HG03045 (cell line): Measurements from ENCODE around the gene MXD1.
"Not testable (repeated sequence)": the region's sequence is repeated elsewhere in the genome, so short reads cannot be mapped to it uniquely, and the experiment has no call there.

ENCODE experiments used
- ATAC-seq: cut with Tn5 transposase; IDR thresholded peaks from one replicate; pipeline ENCODE4 v1.9.1; 2021; ENCODE audit warnings: mild to moderate bottlenecking, moderate library complexity; ENCODE audit not compliant: unreplicated experiment

MXD1 gene

GRCh38 chr2:69914950-69915945, at the start of gene MXD1:
MXD1 (plus strand) TSS chr2:69915109; CDS start chr2:69915331, 222 bp downstream.
- ATAC-seq, result peak; percentile 9

- no peak for ATAC-seq
Observed at GRCh38 chr2:69888451-69888850, 26.5 kb upstream of the MXD1 start.

GRCh38 chr2:69889302-69889701, 25.6 kb upstream of the MXD1 start:
- ATAC-seq, result no peak

GRCh38 chr2:69890881-69891280, 24.0 kb upstream of the MXD1 start:
- ATAC-seq, result no peak

- not testable (repeated sequence) for ATAC-seq
Observed at GRCh38 chr2:69892838-69893424, 22.0 kb upstream of the MXD1 start.

- ATAC-seq, result peak; percentile 70
Observed at GRCh38 chr2:69893684-69894551, 21.0 kb upstream of the MXD1 start, which contains the start of gene SNRNP27. SNRNP27 (plus strand) TSS chr2:69893956; CDS start chr2:69893985, 29 bp downstream.

- not testable (repeated sequence) for ATAC-seq
Observed at GRCh38 chr2:69894737-69895136, 20.2 kb upstream of the MXD1 start.

GRCh38 chr2:69902213-69902922, 12.5 kb upstream of the MXD1 start:
- ATAC-seq, result no peak

- ATAC-seq, result no peak
Observed at GRCh38 chr2:69907216-69907615, 7.7 kb upstream of the MXD1 start.

- no peak for ATAC-seq
Observed at GRCh38 chr2:69911985-69912563, 2.8 kb upstream of the MXD1 start.

- ATAC-seq, result peak; percentile 89
Observed at GRCh38 chr2:69914164-69914949, 552 bp upstream of the MXD1 start.

GRCh38 chr2:69916106-69916505, 1.2 kb downstream of the MXD1 start:
- no peak for ATAC-seq

GRCh38 chr2:69917852-69918251, 2.9 kb downstream of the MXD1 start:
- no peak for ATAC-seq

GRCh38 chr2:69918401-69918800, 3.5 kb downstream of the MXD1 start:
- no peak for ATAC-seq

- no peak for ATAC-seq
Observed at GRCh38 chr2:69923116-69923515, 8.2 kb downstream of the MXD1 start.

GRCh38 chr2:69926849-69927515, 12.1 kb downstream of the MXD1 start:
- no peak for ATAC-seq

- no peak for ATAC-seq
Observed at GRCh38 chr2:69931832-69932595, 17.1 kb downstream of the MXD1 start.

- no peak for ATAC-seq
Observed at GRCh38 chr2:69932596-69932922, 17.6 kb downstream of the MXD1 start.
